ENCODE measurements around the gene LRRC7.

DNA sequence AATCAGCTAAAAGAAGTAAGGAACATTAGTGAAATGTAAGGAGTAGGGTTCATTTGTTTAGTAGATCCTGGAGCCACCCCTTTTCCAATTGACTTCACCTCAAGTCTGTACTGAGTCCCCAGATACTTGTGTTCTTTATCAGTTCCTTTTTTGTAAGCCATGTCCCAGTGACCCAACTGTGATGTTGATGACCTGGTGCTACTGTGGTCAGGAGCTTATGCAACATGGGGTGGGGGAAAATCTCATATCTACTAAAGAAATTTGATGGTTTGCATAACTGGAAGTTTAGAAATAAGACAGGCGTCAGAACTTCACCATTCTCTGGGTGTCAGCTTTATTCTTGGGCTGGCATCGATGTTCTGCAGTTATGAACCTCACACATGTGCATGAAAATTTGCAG lies 120.5 kb downstream of the LRRC7 start:
- TF ChIP-seq YY1 (IDR thresholded peaks at IDR 0.05; ENCODE audit: insufficient read depth, insufficient read length) = no peak
- no peak for TF ChIP-seq SUZ12 (IDR thresholded peaks at IDR 0.05; ENCODE audit: extremely low read depth, insufficient read depth, insufficient read length)
